ENCODE data around the gene ZNF280D.

Gene ZNF280D

DNA sequence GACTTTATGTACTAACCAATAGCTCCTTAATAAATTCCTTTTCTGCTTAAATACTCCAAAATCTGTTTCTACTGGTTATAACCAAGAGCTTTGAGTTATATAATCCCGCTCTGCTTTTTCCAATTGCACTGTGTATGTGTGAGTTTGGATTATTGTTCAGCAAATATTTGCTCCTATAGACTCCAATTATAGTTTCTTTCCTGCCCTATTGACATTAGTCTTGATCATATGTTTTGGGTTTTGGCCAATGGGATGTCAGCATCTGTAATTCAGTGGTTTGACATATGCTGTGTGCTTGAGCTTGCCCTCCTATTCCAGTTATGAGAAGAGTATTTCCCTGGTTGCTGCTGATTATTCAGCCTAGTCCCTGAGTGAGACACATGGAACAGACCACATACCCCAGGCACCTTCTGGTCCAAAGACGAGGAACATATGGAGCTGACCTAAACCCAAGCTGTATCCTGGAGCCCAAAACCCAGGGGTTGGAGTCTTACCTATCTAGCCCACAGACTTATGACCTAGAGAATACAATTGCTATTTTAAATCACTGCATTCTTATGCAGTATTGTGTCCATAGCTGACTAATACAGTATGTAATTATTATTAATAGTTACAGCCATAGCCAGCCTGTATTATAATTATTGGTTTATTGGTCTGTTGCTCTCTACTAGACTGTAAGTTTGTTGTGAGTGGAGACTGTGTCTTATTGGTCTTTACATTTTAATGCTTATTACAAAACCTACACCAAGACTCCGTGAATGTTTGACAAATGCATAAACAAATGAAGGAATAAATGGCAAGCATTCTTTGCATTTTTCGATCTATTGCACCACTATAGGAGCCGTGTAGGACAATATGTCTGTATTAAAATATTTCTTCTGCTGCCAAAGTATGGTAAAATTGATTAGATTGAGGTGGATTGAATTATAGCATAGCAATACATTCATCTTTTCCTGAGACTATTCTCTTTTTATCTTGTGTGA lies 11.7 kb upstream of the ZNF280D start:
- no peak for DNase-seq (ENCODE audit: low read depth)

GRCh38 chr15:56741541-56741940 lies 8.2 kb upstream of the ZNF280D start:
- DNase-seq (ENCODE audit: low read depth) = no peak

DNA sequence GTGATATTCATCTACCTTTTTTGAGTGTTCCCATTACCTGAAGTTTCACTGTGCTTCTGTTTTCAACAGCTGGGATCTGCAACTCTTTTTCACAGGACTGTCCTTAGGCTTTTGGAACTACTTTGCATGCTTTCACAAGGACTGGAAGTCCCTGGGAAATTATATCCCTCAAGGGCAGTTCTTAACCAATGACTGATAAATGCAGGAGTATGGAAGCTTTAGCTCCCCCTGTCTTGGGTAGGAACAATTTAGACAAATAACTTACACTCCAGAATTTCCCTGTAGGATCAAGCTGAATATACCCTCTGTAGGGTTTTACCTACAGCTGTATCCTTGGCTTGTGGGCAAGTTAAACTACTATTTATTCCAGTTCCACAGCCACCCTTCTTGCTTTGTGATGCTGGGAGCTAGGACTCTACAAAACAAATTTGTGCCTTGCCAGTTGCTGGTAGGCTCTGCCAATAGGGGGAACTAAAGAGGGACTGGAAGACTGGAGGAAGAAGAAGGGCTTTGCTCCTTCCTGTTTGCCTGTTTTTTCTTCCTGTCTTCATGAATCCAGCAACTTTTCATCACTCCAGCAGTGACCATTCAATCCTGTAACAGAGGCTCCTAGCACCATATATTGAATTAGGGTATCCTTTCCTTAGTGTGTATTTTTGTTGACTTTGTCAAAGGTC lies 6.8 kb upstream of the ZNF280D start:
- no peak for DNase-seq (ENCODE audit: low read depth)

GRCh38 chr15:56739474-56739873 lies 6.2 kb upstream of the ZNF280D start:
- DNase-seq (ENCODE audit: low read depth) = no peak

DNA sequence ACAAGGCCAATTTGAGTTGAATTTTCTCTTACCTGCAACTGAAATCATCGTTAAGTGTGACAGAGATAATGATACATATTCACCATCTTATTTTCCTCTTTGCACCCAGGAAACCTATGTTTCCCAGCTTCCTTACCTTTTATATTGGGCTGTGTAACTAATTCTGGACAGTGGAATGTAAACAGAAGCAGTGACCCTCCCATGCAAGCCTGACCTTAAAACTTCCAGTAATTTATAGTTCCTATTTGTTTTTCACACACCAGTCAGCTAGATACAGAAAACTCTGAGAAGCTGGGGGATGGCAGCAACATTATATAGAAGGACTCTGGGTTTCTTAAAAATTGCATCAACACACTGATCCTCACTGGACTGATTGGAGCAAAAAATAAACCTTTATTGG lies 4.5 kb upstream of the ZNF280D start:
- DNase-seq (ENCODE audit: low read depth) = no peak

DNA sequence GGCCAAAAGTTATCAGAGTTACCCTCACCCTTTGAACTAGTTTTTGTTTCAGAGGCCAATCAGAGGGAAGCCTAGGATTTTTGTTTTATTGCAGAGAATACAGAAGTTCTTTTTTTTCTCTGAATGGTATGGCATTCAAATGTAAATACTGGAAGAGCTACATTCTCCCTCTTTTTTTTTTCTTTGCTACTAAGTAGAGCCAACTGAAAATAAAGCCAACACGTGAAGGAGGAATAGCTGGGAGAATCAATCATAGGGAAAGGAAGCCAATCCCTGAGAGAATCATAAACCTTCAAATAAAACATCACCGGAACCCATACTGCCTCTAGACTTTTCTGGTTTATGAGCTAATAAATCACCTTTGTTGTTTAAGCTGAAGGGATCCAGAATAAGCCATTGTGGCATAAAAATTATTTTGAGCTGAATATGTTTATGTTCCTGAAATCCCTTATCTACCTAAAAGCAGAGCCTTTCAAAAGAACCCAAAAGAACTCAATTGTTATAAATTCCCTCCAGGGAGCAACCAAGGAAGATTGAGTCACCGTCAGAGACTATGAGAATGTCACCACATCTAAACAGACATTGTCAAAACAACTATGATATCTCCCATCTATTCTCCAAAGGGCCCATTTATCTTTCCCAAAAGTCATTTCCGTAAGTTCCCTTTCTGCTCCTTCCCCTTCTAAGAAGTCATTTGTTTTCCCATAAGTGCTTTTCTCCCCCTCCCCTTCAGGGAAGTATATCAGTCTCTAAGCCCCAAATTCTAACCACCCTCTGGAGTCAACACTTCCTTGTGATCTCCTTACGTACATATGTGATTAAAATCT lies 3.8 kb upstream of the ZNF280D start:
- no peak for DNase-seq (ENCODE audit: low read depth)

- DNase-seq (ENCODE audit: low read depth) = no peak
Measured at GRCh38 chr15:56736308-56736707, 3.0 kb upstream of the ZNF280D start.

- no peak for DNase-seq (ENCODE audit: low read depth)
Measured at GRCh38 chr15:56735589-56735988, 2.3 kb upstream of the ZNF280D start.

DNA sequence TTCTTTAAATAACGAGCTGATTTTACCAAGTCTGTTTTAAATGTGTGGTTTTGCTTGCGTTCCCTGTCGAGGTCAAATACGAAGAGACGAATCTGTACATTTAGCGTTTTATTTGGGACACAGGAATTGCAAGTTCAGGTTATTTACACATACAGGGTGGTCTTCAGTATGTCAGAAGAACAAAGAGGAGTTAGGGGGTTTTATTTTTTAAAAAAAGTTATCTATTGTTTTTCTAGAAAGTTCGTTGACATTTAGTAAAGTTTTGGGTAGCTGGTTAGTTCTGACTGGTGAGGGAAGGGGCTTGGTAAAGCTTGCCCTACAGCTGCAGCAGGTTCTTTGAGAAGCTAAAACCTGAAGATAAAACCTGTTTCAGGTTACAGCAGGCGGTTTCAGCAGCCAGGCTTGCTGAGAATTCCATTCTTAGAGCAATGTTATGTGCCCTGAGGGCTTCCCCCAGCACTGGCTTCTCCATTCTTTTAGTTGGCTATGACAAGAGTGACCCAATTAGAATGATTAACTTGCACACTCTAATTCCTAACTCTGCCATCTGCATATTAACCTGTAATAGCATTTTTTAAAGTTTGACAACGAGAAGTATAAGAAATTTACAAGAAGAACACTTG lies 815 bp upstream of the ZNF280D start:
- DNase-seq (ENCODE audit: low read depth) = no peak

DNA sequence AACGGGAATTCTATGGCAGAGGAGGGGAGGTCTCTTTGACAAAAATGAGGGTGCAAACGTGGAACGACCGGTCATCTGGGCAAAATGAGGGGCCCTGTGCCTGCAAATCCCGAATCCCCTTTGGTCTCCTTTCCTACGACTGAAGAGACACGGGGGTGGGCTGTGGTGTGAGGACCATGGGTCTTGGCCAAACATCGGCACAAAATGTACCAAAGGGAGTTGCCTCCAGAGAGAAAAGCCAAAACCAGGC lies 498 bp downstream of the ZNF280D start:
- no peak for DNase-seq (ENCODE audit: low read depth)

- DNase-seq (ENCODE audit: low read depth) = no peak
Measured at GRCh38 chr15:56732135-56732885, 999 bp downstream of the ZNF280D start.

DNA sequence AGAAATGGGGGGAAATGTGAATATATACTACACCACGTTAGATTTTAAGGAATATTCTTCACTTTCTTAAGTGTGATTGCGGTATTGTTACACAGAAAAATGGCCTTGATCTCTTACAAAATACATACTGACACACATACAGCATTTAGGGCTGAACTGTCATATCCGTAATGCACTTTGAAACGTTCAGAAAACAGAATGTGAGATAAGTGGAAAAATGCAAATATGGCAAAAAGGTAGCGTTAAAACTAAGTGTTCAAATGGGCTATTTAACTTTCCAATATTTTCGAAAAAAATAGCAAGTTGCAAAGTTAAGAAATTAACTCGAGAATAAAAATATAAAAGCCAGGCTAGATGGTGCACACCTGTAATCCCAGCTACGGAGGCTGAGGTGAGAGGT lies 1.8 kb downstream of the ZNF280D start:
- no peak for DNase-seq (ENCODE audit: low read depth)

- DNase-seq (ENCODE audit: low read depth) = no peak
Measured at GRCh38 chr15:56729561-56729960, 3.7 kb downstream of the ZNF280D start.

DNA sequence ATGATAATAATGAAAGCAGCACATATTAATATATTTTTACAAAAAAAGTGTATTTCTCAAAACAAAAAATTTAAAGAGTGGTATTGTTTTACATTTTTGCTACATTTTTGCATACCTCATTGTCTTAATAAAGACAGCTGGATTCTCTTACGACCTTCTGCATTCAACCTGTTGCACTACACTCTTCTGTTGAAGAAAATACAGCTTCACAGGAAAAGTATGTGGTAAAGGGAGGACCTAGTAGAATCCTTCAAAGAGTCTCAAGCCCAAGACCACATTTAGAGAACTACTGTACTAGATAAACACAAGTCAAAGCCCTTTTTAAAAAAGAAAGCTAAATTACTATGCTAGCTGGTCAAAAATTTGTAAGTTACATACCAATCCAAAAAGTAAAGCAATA lies 7.9 kb downstream of the ZNF280D start:
- DNase-seq (ENCODE audit: low read depth) = no peak

DNA sequence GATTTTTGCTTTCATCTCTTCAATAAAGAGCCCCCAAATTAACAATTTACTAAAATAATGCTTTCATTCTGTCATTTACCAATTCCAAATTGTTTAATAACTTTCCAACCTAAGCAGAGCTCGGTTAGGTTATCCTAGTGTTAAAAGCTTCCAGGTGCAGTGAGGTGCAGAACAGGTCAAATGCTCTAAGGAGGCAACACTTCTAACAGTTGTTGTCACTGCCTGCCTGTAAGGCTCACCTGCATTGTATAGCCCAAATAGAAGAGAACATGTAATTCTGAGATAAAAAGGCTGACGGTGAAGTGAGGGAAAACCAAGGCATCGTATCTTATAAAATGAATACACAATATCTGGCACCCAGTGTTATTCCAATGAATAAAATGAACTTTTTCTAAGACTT lies 9.1 kb downstream of the ZNF280D start:
- no peak for DNase-seq (ENCODE audit: low read depth)

DNA sequence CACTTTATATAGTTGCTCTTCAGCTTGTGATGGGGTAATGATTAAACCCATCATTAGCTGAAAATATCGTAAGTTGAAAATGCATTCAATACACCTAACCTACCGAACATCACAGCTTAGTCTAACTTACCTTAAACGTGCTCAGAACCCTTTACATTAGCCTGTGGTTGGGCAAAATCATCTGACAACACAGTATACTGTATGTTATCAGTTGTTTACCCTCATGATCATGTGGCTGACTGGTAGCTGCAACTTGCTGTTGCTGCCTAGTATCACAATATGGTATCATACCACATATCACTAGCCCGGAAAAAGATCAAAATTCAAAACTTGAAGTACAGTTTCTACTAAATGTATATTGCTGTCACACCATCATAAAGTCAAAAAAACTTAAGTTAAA lies 9.5 kb downstream of the ZNF280D start:
- DNase-seq (ENCODE audit: low read depth) = no peak

- DNase-seq (ENCODE audit: low read depth) = no peak
Measured at GRCh38 chr15:56719774-56720555, 13.3 kb downstream of the ZNF280D start.

DNA sequence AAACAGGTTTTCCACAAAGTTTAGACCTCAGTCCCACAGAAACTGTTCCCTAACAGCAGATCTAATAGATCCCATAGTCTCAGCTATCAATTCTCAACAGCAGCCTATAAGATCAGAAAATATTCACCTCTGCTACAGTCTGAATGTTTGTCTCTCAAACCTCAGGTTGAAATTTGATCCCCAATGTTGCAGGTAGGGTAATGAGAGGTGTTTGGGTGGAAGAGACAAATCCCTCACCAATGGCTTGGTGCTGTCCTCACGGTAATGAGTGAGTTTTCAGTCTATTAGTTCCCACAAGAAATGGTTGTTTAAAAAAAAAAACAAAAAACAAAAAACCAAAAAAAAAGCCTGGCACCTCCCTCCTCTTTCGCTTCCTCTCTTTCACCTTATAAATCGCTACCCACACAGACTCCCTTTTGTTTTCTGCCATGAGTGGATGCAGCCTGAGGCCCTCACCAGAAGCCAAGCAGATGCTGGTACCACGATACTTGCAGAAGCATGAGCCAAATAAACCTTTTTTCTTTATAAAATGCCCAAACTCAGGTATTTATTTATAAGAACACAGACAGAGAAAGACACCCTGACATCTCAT lies 14.2 kb downstream of the ZNF280D start:
- no peak for DNase-seq (ENCODE audit: low read depth)

- DNase-seq (ENCODE audit: low read depth) = no peak
Measured at GRCh38 chr15:56718560-56718959, 14.7 kb downstream of the ZNF280D start.

DNA sequence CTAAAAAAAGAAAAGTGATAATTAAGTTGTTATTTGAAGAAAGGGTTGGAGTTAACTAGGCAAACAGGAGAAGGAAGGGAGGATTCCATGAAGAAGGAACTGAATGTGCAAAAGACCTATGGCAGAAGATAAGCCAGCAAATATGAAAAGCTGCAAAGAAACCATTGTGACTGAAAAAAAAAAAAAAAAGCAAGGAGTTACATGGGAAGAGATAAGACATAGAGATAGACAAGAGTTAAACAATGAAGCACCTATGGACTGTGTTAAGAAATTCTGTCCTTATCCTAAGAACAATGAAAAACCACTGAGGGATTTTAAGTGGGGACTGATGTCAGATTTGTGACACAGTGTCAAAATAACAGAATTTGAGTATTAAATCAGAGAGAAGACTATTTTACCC lies 17.0 kb downstream of the ZNF280D start:
- no peak for DNase-seq (ENCODE audit: low read depth)

Data from non-pigmented ciliary epithelial cell (primary cell).